Erythroblast (primary cell): Measurements from ENCODE around the gene IGF2.

Experiments
- GATA1 ChIP-seq: IDR thresholded peaks from 2 replicates; pipeline ENCODE4 v1.6.1; 2011; ENCODE audit warnings: low read depth, mild to moderate bottlenecking, control low read depth, low read length, moderate library complexity
- POLR2A ChIP-seq: IDR thresholded peaks from 2 replicates; pipeline ENCODE4 v1.6.1; 2011; ENCODE audit warnings: mild to moderate bottlenecking, low read length

- TF ChIP-seq POLR2A (no peak), GATA1 (no peak)
Observed at GRCh38 chr11:2095542-2095941, 43.6 kb downstream of the IGF2 start.
